Vagina (tissue), 2 donors: Measurements from ENCODE around the gene NOSIP.

Experiments
- POLR2A ChIP-seq, 2 donors: fragments of 450-650 bp; IDR thresholded peaks; one replicate each; pipeline ENCODE4 v1.6.1; 2017; ENCODE audit warnings: antibody characterized with exemption in 2 of 2, mild to moderate bottlenecking in 2 of 2, moderate library complexity in 2 of 2
- POLR2AphosphoS5 ChIP-seq, 2 donors: sonication (generic); formaldehyde crosslinking; IDR thresholded peaks; one replicate each; pipeline ENCODE4 v1.9.0; 2017; ENCODE audit warnings: antibody characterized with exemption in 2 of 2, mild to moderate bottlenecking in 2 of 2, low read depth in 1 of 2; ENCODE audit not compliant: insufficient read depth in 1 of 2
- TF ChIP-seq, protein P1 (sequence below), 3 experiments: fragments of 450-650 bp in 2 of 3; fragments of 200-600 bp in 1 of 3; sonication (generic) in 1 of 3; IDR thresholded peaks; one replicate each; pipeline ENCODE4 v1.5.1; 2017 to 2019; ENCODE audit warnings: antibody characterized with exemption in 3 of 3, mild to moderate bottlenecking in 2 of 3, moderate library complexity in 2 of 3

DNA sequence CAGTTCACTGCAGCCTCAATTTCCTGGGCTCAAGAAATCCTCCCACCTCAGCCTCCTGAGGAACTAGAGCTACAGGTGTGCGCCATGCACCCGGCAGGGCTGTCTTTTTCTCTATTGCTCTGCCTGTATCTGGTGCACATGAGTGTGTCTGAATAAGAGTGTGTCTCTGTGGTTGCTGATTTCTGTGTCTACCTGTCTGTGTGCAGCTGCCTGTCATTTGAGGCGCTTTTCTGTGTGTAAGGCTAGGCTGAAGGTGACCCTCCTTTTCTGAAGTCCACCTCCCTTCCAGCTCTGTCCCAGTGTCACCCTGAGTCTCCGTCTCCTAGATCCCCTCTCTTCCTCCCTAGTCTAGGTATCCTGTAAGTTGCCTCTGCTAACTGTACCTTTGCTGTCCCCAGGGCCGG lies 9.1 kb upstream of the NOSIP start:
- TF ChIP-seq, protein P1, sequence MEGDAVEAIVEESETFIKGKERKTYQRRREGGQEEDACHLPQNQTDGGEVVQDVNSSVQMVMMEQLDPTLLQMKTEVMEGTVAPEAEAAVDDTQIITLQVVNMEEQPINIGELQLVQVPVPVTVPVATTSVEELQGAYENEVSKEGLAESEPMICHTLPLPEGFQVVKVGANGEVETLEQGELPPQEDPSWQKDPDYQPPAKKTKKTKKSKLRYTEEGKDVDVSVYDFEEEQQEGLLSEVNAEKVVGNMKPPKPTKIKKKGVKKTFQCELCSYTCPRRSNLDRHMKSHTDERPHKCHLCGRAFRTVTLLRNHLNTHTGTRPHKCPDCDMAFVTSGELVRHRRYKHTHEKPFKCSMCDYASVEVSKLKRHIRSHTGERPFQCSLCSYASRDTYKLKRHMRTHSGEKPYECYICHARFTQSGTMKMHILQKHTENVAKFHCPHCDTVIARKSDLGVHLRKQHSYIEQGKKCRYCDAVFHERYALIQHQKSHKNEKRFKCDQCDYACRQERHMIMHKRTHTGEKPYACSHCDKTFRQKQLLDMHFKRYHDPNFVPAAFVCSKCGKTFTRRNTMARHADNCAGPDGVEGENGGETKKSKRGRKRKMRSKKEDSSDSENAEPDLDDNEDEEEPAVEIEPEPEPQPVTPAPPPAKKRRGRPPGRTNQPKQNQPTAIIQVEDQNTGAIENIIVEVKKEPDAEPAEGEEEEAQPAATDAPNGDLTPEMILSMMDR (IDR thresholded peaks at IDR 0.05), result no peak
- TF ChIP-seq POLR2A (IDR thresholded peaks at IDR 0.05) (no peak), POLR2AphosphoS5 (IDR thresholded peaks at IDR 0.05; ENCODE audit: insufficient read depth in 1 of 2, low read depth in 1 of 2) (no peak)
